ENCODE results near the gene MYRIP. TPM values are rescaled to one million over a fixed set of nuclear protein-coding genes. Genes with fewer than 3 reads are reported as not detected.

Gene MYRIP
- polyA plus RNA-seq, 1 experiment = 0.06 TPM

- no peak for TF ChIP-seq CTCF (IDR thresholded peaks at IDR 0.05; ENCODE audit: insufficient read depth, low read depth, low read length)
- no peak overlapping the region for H3K4me3 ChIP-seq (ENCODE audit: low read depth, low read length)
- DNase-seq (ENCODE audit: low read depth) = no peak
- CTCF ChIA-PET = no interaction called here
- H3K36me3 ChIP-seq (ENCODE audit: control insufficient read depth, insufficient read depth, low read length) = no peaks in the 10 kb centered on the region
- POLR2A ChIA-PET = no interaction called here
- H3K27me3 ChIP-seq (ENCODE audit: control insufficient read depth, insufficient read depth, low read length) = no peaks in the 10 kb centered on the region
Measured at GRCh38 chr3:40086890-40087883, 277.8 kb downstream of the MYRIP start.

DNA sequence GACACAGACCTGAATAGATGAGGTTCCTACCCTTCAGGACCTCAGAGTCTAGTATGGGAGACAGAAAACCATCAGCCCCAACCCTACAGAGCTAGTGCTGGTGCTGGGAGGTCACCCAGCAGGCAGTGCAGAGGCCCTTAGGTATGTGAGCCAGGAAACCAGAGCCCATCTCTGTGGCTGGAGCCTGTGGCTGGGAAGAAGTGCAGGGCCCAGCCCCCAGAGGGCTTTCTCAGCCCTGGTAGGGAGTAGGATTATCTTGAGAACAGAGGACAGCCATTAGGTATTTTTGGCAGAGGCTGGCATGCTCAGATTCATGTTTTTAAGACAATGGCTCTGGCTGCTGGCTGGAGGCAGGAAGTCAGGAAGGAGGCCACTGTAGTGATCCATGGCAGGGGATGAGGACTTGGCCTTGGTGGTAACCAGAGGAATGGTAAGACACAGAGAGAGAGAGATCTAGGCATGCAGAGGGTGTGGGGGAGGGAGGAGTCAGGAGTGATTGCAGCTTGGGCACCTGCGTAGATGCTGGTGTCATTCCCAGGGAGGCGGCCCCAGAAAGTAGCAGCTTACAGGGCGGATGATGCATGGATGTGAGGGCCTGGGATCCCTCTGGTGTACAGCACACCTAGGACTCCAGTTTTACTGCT is 279.2 kb downstream of the MYRIP start:
- no peak for DNase-seq (ENCODE audit: low read depth)
- no peak overlapping the region for H3K4me3 ChIP-seq (ENCODE audit: low read depth, low read length)
- TF ChIP-seq CTCF (IDR thresholded peaks at IDR 0.05; ENCODE audit: insufficient read depth, low read depth, low read length) = no peak
- H3K27me3 ChIP-seq (ENCODE audit: control insufficient read depth, insufficient read depth, low read length) = no peaks in the 10 kb centered on the region
- ChIA-PET POLR2A (no interaction called here), CTCF (interaction anchor here (0.6 kb wide), 1 partner anchor 103 kb away, joined by 3 read pairs; no protein-coding TSS in a partner anchor)
- H3K36me3 ChIP-seq (ENCODE audit: control insufficient read depth, insufficient read depth, low read length) = no peaks in the 10 kb centered on the region

GRCh38 chr3:40096661-40097111 is 287.3 kb downstream of the MYRIP start:
- POLR2A ChIA-PET = no interaction called here

GRCh38 chr3:40097131-40098117 is 288.0 kb downstream of the MYRIP start:
- H3K4me3 ChIP-seq (ENCODE audit: low read depth, low read length) = no peak overlapping the region
- no peak for DNase-seq (ENCODE audit: low read depth)
- no peaks in the 10 kb centered on the region for H3K27me3 ChIP-seq (ENCODE audit: control insufficient read depth, insufficient read depth, low read length)
- POLR2A ChIA-PET = no interaction called here
- H3K36me3 ChIP-seq (ENCODE audit: control insufficient read depth, insufficient read depth, low read length) = no peaks in the 10 kb centered on the region
- CTCF ChIA-PET = interaction anchor here (0.9 kb wide), 1 partner anchor 82 kb away, joined by 3 read pairs; no protein-coding TSS in a partner anchor
- no peak for TF ChIP-seq CTCF (IDR thresholded peaks at IDR 0.05; ENCODE audit: insufficient read depth, low read depth, low read length)

More at GRCh38 chr3:40096661-40097111, 287.3 kb downstream of the MYRIP start:
- Histone ChIP-seq H3K36me3 (ENCODE audit: control insufficient read depth, insufficient read depth, low read length) (no peaks in the 10 kb centered on the region), H3K4me3 (ENCODE audit: low read depth, low read length) (no peak overlapping the region), H3K27me3 (ENCODE audit: control insufficient read depth, insufficient read depth, low read length) (no peaks in the 10 kb centered on the region)
- CTCF ChIA-PET = no interaction called here
- no peak for DNase-seq (ENCODE audit: low read depth)
- no peak for TF ChIP-seq CTCF (IDR thresholded peaks at IDR 0.05; ENCODE audit: insufficient read depth, low read depth, low read length)

All from BJ (cell line).